Chondrocyte (in vitro differentiated cells): Measurements from ENCODE around the gene SUSD6. TPM values are rescaled to one million over a fixed set of nuclear protein-coding genes. Genes with fewer than 3 reads are reported as not detected.

Source experiments
- DNase-seq: peaks from one replicate; pipeline ENCODE4 v3.0.0; 2021; ENCODE audit warnings: mixed read lengths, low spot score
- H3K27ac Mint-ChIP-seq: one replicate; pipeline ENCODE4 v1.8.0; 2021; ENCODE audit warnings: mild to moderate bottlenecking, moderate library complexity, mixed read lengths; ENCODE audit not compliant: unreplicated experiment
- H3K27me3 Mint-ChIP-seq: 2 replicates; pipeline ENCODE4 v1.8.0; 2021; ENCODE audit warnings: low read depth, mixed read lengths
- H3K36me3 Mint-ChIP-seq: 2 replicates; pipeline ENCODE4 v1.8.0; 2021; ENCODE audit warnings: low read depth, mixed read lengths
- H3K4me1 Mint-ChIP-seq: 2 replicates; pipeline ENCODE4 v1.8.0; 2021; ENCODE audit warnings: low read depth, mild to moderate bottlenecking, mixed read lengths
- H3K4me3 Mint-ChIP-seq: one replicate; pipeline ENCODE4 v1.8.0; 2021; ENCODE audit warnings: mild to moderate bottlenecking, moderate library complexity, mixed read lengths; ENCODE audit not compliant: unreplicated experiment
- H3K9me3 Mint-ChIP-seq: 2 replicates; pipeline ENCODE4 v1.8.0; 2021; ENCODE audit warnings: low read depth, mixed read lengths
- total RNA-seq: library from RNA; stranded (reverse); gene quantifications from 3 replicates; pipeline ENCODE4 v1.2.1, GENCODE V29; 2021
- TF ChIP-seq, protein P1 (sequence below): fragments of 200-600 bp; sonication (generic); IDR thresholded peaks from 2 replicates; pipeline ENCODE4 v1.5.0; 2021; ENCODE audit warnings: antibody characterized with exemption, mild to moderate bottlenecking, moderate library complexity

Gene SUSD6
- total RNA-seq, 1 donor from 2014 or later = 49.3 TPM

GRCh38 chr14:69676723-69677122 lies 65.3 kb downstream of the SUSD6 start:
- no peak overlapping the region for H3K27ac Mint-ChIP-seq
- no peak overlapping the region for H3K4me3 Mint-ChIP-seq
- no peak for DNase-seq
- TF ChIP-seq, protein P1, sequence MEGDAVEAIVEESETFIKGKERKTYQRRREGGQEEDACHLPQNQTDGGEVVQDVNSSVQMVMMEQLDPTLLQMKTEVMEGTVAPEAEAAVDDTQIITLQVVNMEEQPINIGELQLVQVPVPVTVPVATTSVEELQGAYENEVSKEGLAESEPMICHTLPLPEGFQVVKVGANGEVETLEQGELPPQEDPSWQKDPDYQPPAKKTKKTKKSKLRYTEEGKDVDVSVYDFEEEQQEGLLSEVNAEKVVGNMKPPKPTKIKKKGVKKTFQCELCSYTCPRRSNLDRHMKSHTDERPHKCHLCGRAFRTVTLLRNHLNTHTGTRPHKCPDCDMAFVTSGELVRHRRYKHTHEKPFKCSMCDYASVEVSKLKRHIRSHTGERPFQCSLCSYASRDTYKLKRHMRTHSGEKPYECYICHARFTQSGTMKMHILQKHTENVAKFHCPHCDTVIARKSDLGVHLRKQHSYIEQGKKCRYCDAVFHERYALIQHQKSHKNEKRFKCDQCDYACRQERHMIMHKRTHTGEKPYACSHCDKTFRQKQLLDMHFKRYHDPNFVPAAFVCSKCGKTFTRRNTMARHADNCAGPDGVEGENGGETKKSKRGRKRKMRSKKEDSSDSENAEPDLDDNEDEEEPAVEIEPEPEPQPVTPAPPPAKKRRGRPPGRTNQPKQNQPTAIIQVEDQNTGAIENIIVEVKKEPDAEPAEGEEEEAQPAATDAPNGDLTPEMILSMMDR = no peak
- peaks cover 69% of the 10 kb centered on the region for H3K4me1 Mint-ChIP-seq
- no peaks in the 10 kb centered on the region for H3K27me3 Mint-ChIP-seq
- no peaks in the 10 kb centered on the region for H3K9me3 Mint-ChIP-seq
- no peaks in the 10 kb centered on the region for H3K36me3 Mint-ChIP-seq

GRCh38 chr14:69680297-69680696 lies 68.9 kb downstream of the SUSD6 start:
- H3K4me1 Mint-ChIP-seq = peaks cover 67% of the 10 kb centered on the region
- TF ChIP-seq, protein P1 = no peak
- H3K9me3 Mint-ChIP-seq = no peaks in the 10 kb centered on the region
- H3K4me3 Mint-ChIP-seq = no peak overlapping the region
- DNase-seq = no peak
- peak overlapping the region; percentile 45 for H3K27ac Mint-ChIP-seq
- H3K36me3 Mint-ChIP-seq = no peaks in the 10 kb centered on the region
- H3K27me3 Mint-ChIP-seq = no peaks in the 10 kb centered on the region

GRCh38 chr14:69682136-69682535 lies 70.7 kb downstream of the SUSD6 start:
- TF ChIP-seq, protein P1 = no peak
- Mint-ChIP-seq H3K9me3 (no peaks in the 10 kb centered on the region), H3K27ac (no peak overlapping the region), H3K4me1 (peaks cover 67% of the 10 kb centered on the region), H3K36me3 (no peaks in the 10 kb centered on the region), H3K27me3 (no peaks in the 10 kb centered on the region), H3K4me3 (no peak overlapping the region)
- no peak for DNase-seq

DNA sequence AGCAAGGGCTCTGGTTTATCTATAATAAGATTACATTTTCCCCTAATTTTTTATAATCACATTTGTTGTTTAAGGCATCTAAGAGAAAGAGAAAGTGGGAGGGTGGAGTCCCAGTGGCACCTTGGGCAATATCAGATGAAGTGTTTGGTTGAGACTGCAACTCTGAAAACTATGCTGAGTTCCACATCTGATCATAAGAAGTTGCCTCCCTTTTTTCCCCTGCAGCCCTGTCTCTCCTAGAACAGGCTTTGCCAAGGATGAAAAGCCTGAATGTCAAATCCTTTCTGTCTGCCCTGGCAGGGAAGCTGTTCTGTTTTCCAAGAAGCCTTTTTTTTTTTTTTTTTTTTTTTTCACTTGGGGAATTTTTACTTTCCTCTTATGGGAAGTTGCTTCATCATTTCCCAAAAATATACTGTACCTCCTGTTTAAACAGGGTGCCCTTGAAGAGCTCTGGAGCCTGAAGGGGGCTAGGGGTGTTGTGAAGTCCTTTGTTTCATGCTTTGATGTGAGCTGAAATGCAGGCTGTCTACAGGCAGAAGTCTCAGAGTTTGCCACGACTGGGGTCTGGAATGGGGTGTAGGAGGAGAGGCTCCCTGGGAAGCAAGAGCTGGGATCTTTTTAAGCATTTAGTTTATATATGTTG lies 71.3 kb downstream of the SUSD6 start:
- peak overlapping the region; percentile 52 for H3K27ac Mint-ChIP-seq
- no peaks in the 10 kb centered on the region for H3K27me3 Mint-ChIP-seq
- no peak for DNase-seq
- H3K36me3 Mint-ChIP-seq = no peaks in the 10 kb centered on the region
- H3K4me3 Mint-ChIP-seq = no peak overlapping the region
- H3K4me1 Mint-ChIP-seq = peaks cover 66% of the 10 kb centered on the region
- TF ChIP-seq, protein P1 = no peak
- no peaks in the 10 kb centered on the region for H3K9me3 Mint-ChIP-seq

- H3K4me3 Mint-ChIP-seq = no peak overlapping the region
- no peak overlapping the region for H3K27ac Mint-ChIP-seq
- no peak for DNase-seq
- TF ChIP-seq, protein P1 = no peak
- no peaks in the 10 kb centered on the region for H3K9me3 Mint-ChIP-seq
- no peaks in the 10 kb centered on the region for H3K27me3 Mint-ChIP-seq
- peaks cover 68% of the 10 kb centered on the region for H3K4me1 Mint-ChIP-seq
- no peaks in the 10 kb centered on the region for H3K36me3 Mint-ChIP-seq
Measured at GRCh38 chr14:69683971-69684370, 72.6 kb downstream of the SUSD6 start.
